Activated CD4-positive, alpha-beta T cell treated with anti-CD3 and anti-CD28 coated beads, Interleukin-2, amount 10 ng/mL, durations not matched to agents 24 days and 14 days (primary cell): ENCODE data around the gene PPP1R14C. TPM values are rescaled to one million over a fixed set of nuclear protein-coding genes. Genes with fewer than 3 reads are reported as not detected.

Source experiments
- total RNA-seq: library from RNA; stranded (reverse); gene quantifications from 2 replicates; pipeline ENCODE4 v1.2.3, GENCODE V29; 2022

PPP1R14C gene
- total RNA-seq, 1 donor from 2014 or later = 0.19 TPM

Other genes starting within 250 kb of the PPP1R14C start
- not detected in 2 replicates for gene RAET1E, start 244.9 kb upstream of the PPP1R14C start, total RNA-seq
- not detected in 2 replicates for gene RAET1G, start 219.9 kb upstream of the PPP1R14C start, total RNA-seq
- 0.40 and 0.47 TPM in 2 replicates for gene ULBP2, start 201.0 kb upstream of the PPP1R14C start, total RNA-seq
- 0.49 and 0.76 TPM in 2 replicates for gene ULBP1, start 179.1 kb upstream of the PPP1R14C start, total RNA-seq
- gene RAET1L, start 117.5 kb upstream of the PPP1R14C start, total RNA-seq = not detected in 2 replicates
- gene ULBP3, start 73.9 kb upstream of the PPP1R14C start, total RNA-seq = 0.47 and 0.57 TPM in 2 replicates
- gene IYD, start 226.0 kb downstream of the PPP1R14C start, total RNA-seq = not detected in 2 replicates